K562 (cell line): ENCODE results near the gene CEACAM18. TPM values are rescaled to one million over a fixed set of nuclear protein-coding genes. Genes with fewer than 3 reads are reported as not detected.

Experiments used
- ATF1 ChIP-seq, 2 experiments: fragments of 450-650 bp in 1 of 2; IDR thresholded peaks; 2 replicates each; pipeline ENCODE4 v1.6.1; 2016; ENCODE audit warnings: missing compliant biosample characterization in 1 of 2, missing genetic modification characterization in 1 of 2
- BCL6 ChIP-seq: fragments of 250-450 bp; sonication (Bioruptor Pico); IDR thresholded peaks from 2 replicates; pipeline ENCODE4 v1.4.0; 2020
- CBFA2T3 ChIP-seq: fragments of 450-650 bp; IDR thresholded peaks from 2 replicates; pipeline ENCODE4 v1.6.1; 2017
- CTBP1 ChIP-seq: fragments of 450-650 bp; IDR thresholded peaks from 2 replicates; pipeline ENCODE4 v1.6.1; 2016; ENCODE audit warnings: borderline replicate concordance
- DEAF1 ChIP-seq: fragments of 450-650 bp; formaldehyde crosslinking; IDR thresholded peaks from 2 replicates; pipeline ENCODE4 v1.4.0; 2020; ENCODE audit warnings: mild to moderate bottlenecking, moderate library complexity
- HDAC6 ChIP-seq: IDR thresholded peaks from 2 replicates; pipeline ENCODE4 v1.6.1; 2012; ENCODE audit warnings: low read depth, mild to moderate bottlenecking, control low read depth, inconsistent platforms, low read length, moderate library complexity
- JUN ChIP-seq, 2 experiments: sonication (generic) in 1 of 2; formaldehyde crosslinking in 1 of 2; IDR thresholded peaks; 2 replicates each; pipeline versions ENCODE4 v1.6.1 to v1.8.0; 2012 to 2022; ENCODE audit warnings: borderline replicate concordance in 2 of 2, mild to moderate bottlenecking in 2 of 2, improper control_type of control experiment in 1 of 2, low read depth in 1 of 2, low read length in 1 of 2, missing genetic modification reagents in 1 of 2
- L3MBTL2 ChIP-seq: fragments of 450-650 bp; IDR thresholded peaks from 2 replicates; pipeline ENCODE4 v1.6.1; 2016; ENCODE audit warnings: mild to moderate bottlenecking, moderate library complexity
- MEIS2 ChIP-seq: fragments of 450-650 bp; IDR thresholded peaks from 2 replicates; pipeline ENCODE4 v1.6.1; 2014; ENCODE audit warnings: mild to moderate bottlenecking; ENCODE audit not compliant: partially characterized antibody
- MIER1 ChIP-seq: fragments of 450-650 bp; IDR thresholded peaks from 2 replicates; pipeline ENCODE4 v1.6.1; 2016; ENCODE audit warnings: antibody characterized with exemption, mild to moderate bottlenecking, low read depth
- NCOA4 ChIP-seq: fragments of 450-650 bp; IDR thresholded peaks from 2 replicates; pipeline ENCODE4 v1.6.1; 2018; ENCODE audit warnings: mild to moderate bottlenecking; ENCODE audit not compliant: partially characterized antibody
- PRMT5 ChIP-seq: sonication (generic); formaldehyde crosslinking; IDR thresholded peaks from 2 replicates; pipeline ENCODE4 v1.5.0; 2020; ENCODE audit warnings: missing genetic modification reagents
- SMARCA4 ChIP-seq: fragments of 450-650 bp; IDR thresholded peaks from 2 replicates; pipeline ENCODE4 v1.6.1; 2016
- SMARCB1 ChIP-seq: IDR thresholded peaks from 2 replicates; pipeline ENCODE4 v1.6.1; 2011; ENCODE audit warnings: improper control_type of control experiment, low read depth; ENCODE audit not compliant: insufficient read length
- ZBTB1 ChIP-seq: sonication (generic); formaldehyde crosslinking; IDR thresholded peaks from 2 replicates; pipeline ENCODE4 v1.8.1; 2023; ENCODE audit warnings: missing genetic modification reagents, low read depth, mild to moderate bottlenecking, borderline replicate concordance
- ZBTB8A ChIP-seq: fragments of 450-650 bp; IDR thresholded peaks from 2 replicates; pipeline ENCODE4 v1.6.1; 2018; ENCODE audit warnings: mild to moderate bottlenecking, moderate library complexity; ENCODE audit not compliant: partially characterized antibody
- ZKSCAN8 ChIP-seq: fragments of 200-800 bp; sonication (Bioruptor generic); IDR thresholded peaks from 2 replicates; pipeline ENCODE4 v1.6.1; 2016; ENCODE audit warnings: missing genetic modification characterization, missing compliant biosample characterization
- ZNF232 ChIP-seq: sonication (generic); formaldehyde crosslinking; IDR thresholded peaks from 2 replicates; pipeline ENCODE4 v1.8.0; 2022; ENCODE audit warnings: mild to moderate bottlenecking, missing genetic modification reagents
- ZNF77 ChIP-seq: fragments of 250-450 bp; sonication (Bioruptor Pico); IDR thresholded peaks from 2 replicates; pipeline ENCODE4 v1.5.0; 2020
- polyA plus RNA-seq, 8 experiments: library from polyadenylated mRNA; depleted of rRNA in 4 of 8; stranded (reverse) in 5 of 8; unstranded in 3 of 8; fragments of >200 nt; fragmentation: Nextera tagmentation in 2 of 8; fragmentation: Illumina TruSeq in 1 of 8; extraction: Ambion mirVana in 2 of 8; extraction: Trizol in 1 of 8; gene quantifications; 2 replicates each; pipeline versions ENCODE4 v1.2.1 to v1.2.3, GENCODE V29; 2011 to 2014; ENCODE audit warnings: inconsistent platforms in 1 of 8, missing spikeins in 1 of 8
- total RNA-seq, 7 experiments: library from RNA; depleted of rRNA in 6 of 7; stranded (reverse); fragments of >200 nt in 6 of 7; fragmentation: Illumina TruSeq in 2 of 7; extraction: Trizol in 2 of 7; gene quantifications; 2 replicates each; pipeline versions ENCODE4 v1.2.1 to v1.2.3, GENCODE V29; 2011 to 2021; ENCODE audit warnings: low replicate concordance in 1 of 7
- TF ChIP-seq, protein P1 (sequence below): fragments of 250-450 bp; sonication (Bioruptor Pico); IDR thresholded peaks from 2 replicates; pipeline ENCODE4 v1.8.0; 2022; ENCODE audit warnings: inconsistent platforms, mild to moderate bottlenecking, moderate library complexity, borderline replicate concordance
- TF ChIP-seq, protein P2 (sequence below): sonication (generic); formaldehyde crosslinking; IDR thresholded peaks from 2 replicates; pipeline ENCODE4 v1.8.1; 2022; ENCODE audit warnings: missing genetic modification reagents
- TF ChIP-seq, protein P3 (sequence below): fragments of 450-650 bp; formaldehyde crosslinking; IDR thresholded peaks from 2 replicates; pipeline ENCODE4 v1.4.0; 2022; ENCODE audit warnings: missing genetic modification characterization
- TF ChIP-seq, protein P4 (sequence below): sonication (generic); formaldehyde crosslinking; IDR thresholded peaks from 2 replicates; pipeline ENCODE4 v1.8.0; 2022; ENCODE audit warnings: missing genetic modification reagents, mild to moderate bottlenecking, moderate library complexity, borderline replicate concordance

The CEACAM18 gene
- total and polyA plus RNA-seq, 9 of the 15 experiments (the other 6 are each of a cell fraction or from before 2014, with no cell fraction given) = 0.08 to 0.24 (median 0.15) TPM; not detected in 3

DNA sequence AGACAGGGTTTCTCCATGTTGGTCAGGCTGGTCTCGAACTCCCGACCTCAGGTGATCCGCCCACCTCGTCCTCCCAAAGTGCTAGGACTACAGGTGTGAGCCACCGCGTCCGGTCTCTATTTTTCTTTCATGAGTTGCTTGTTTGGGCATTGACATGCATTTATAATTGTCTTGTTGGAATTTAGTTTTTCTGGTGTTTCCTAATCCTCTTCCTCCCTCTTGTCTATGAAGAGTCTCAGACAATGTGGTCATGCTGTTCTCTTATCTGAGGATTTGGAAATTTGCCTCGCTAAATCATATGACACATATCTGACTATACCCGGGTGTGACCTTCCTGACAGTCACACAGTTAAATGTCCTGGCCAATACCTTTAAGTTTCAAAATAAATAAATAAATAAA, 7.4 kb upstream of the CEACAM18 start (continued):
- TF ChIP-seq, protein P1, sequence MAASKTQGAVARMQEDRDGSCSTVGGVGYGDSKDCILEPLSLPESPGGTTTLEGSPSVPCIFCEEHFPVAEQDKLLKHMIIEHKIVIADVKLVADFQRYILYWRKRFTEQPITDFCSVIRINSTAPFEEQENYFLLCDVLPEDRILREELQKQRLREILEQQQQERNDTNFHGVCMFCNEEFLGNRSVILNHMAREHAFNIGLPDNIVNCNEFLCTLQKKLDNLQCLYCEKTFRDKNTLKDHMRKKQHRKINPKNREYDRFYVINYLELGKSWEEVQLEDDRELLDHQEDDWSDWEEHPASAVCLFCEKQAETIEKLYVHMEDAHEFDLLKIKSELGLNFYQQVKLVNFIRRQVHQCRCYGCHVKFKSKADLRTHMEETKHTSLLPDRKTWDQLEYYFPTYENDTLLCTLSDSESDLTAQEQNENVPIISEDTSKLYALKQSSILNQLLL = no peak
- TF ChIP-seq NCOA4 = no peak
- TF ChIP-seq ZNF77 (CRISPR knock-in tag) = no peak
- TF ChIP-seq CTBP1 = no peak
- TF ChIP-seq, protein P2, sequence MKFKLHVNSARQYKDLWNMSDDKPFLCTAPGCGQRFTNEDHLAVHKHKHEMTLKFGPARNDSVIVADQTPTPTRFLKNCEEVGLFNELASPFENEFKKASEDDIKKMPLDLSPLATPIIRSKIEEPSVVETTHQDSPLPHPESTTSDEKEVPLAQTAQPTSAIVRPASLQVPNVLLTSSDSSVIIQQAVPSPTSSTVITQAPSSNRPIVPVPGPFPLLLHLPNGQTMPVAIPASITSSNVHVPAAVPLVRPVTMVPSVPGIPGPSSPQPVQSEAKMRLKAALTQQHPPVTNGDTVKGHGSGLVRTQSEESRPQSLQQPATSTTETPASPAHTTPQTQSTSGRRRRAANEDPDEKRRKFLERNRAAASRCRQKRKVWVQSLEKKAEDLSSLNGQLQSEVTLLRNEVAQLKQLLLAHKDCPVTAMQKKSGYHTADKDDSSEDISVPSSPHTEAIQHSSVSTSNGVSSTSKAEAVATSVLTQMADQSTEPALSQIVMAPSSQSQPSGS (CRISPR knock-in tag) = no peak
- no peak for TF ChIP-seq PRMT5 (CRISPR knock-in tag)
- TF ChIP-seq SMARCA4 = peak; percentile 52
- peak; percentile 62; the same call in 1 of the 2 replicates for TF ChIP-seq CBFA2T3
- no peak for TF ChIP-seq ZBTB1 (CRISPR knock-in tag)
- no peak for TF ChIP-seq DEAF1
- no peak for TF ChIP-seq MIER1
- TF ChIP-seq, protein P3, sequence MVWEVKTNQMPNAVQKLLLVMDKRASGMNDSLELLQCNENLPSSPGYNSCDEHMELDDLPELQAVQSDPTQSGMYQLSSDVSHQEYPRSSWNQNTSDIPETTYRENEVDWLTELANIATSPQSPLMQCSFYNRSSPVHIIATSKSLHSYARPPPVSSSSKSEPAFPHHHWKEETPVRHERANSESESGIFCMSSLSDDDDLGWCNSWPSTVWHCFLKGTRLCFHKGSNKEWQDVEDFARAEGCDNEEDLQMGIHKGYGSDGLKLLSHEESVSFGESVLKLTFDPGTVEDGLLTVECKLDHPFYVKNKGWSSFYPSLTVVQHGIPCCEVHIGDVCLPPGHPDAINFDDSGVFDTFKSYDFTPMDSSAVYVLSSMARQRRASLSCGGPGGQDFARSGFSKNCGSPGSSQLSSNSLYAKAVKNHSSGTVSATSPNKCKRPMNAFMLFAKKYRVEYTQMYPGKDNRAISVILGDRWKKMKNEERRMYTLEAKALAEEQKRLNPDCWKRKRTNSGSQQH = no peak
- TF ChIP-seq ATF1 (CRISPR knock-in tag; IDR thresholded peaks at IDR 0.05) = no peak
- peak; percentile 18; the same call in 1 of the 2 replicates for TF ChIP-seq ATF1 (tag; IDR thresholded peaks at IDR 0.05)
- TF ChIP-seq MEIS2 = peak; percentile 80
- TF ChIP-seq, protein P4, sequence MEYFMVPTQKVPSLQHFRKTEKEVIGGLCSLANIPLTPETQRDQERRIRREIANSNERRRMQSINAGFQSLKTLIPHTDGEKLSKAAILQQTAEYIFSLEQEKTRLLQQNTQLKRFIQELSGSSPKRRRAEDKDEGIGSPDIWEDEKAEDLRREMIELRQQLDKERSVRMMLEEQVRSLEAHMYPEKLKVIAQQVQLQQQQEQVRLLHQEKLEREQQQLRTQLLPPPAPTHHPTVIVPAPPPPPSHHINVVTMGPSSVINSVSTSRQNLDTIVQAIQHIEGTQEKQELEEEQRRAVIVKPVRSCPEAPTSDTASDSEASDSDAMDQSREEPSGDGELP (CRISPR knock-in tag) = no peak; the same call in 1 of the 2 replicates
- peak; percentile 63 for TF ChIP-seq L3MBTL2
- TF ChIP-seq JUN (IDR thresholded peaks at IDR 0.05; ENCODE audit: borderline replicate concordance, low read depth, low read length) = no peak
- TF ChIP-seq JUN (CRISPR knock-in tag; IDR thresholded peaks at IDR 0.05; ENCODE audit: borderline replicate concordance) = no peak
- TF ChIP-seq HDAC6 = no peak
- TF ChIP-seq ZKSCAN8 = no peak
- no peak for TF ChIP-seq BCL6
- TF ChIP-seq ZNF232 (CRISPR knock-in tag) = no peak
- TF ChIP-seq SMARCB1 = no peak
- no peak for TF ChIP-seq ZBTB8A
